ENCODE results near the gene TBCC. TPM values are rescaled to one million over a fixed set of nuclear protein-coding genes. Genes with fewer than 3 reads are reported as not detected.

TBCC gene
- total and polyA plus RNA-seq, 2 donors from 2014 or later: 17.6 to 21.2 TPM

DNA sequence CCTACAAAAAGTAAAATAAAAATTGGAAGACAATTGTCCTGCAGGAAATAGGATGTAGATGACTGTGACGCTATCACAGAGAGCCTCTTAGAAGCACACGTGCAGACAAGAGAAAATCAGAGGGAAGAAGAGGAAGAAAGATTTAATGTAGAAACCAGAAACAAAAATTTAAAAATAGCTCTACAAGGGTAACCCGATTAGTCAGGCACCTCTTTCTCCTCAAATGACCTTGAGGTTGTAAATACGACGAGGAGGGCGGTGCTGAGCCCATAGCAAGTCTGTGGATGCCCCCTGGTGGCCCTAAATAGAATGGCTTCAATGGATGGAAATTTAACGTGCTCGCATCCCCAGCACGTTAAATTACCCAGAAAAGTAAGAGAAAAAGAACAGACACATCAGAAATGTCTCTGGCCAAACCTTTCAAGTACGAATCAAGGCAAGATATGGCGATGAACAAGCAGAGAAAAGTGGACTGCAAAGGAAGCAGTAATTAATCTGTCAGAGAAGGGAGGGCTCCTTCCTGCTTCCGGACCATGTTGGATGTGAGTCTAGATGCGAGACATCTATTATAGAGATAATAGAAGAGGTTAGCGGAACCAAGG lies 19.3 kb downstream of the TBCC start:
- H3K36me3 ChIP-seq (ENCODE audit: control insufficient read depth in 2 of 3, insufficient read depth in 3 of 3, low read length in 3 of 3): no peaks in the 10 kb centered on the region
- intact Hi-C loops (cut with DNase I): loop anchor here (10.0 kb wide), 1 partner anchor 62 kb away; no protein-coding TSS in a partner anchor
- H3K27ac ChIP-seq (ENCODE audit: low read depth in 2 of 2, low read length in 2 of 2): peak overlapping the region; percentile 44 to 71
- FAIRE-seq (peak; percentile 76), DNase-seq (peak; percentile 71 to 94 (median 80))
- H3K9ac ChIP-seq (ENCODE audit: low read length in 3 of 3): peak overlapping the region; percentile 67 to 93 (median 81)
- H3K27me3 ChIP-seq (ENCODE audit: control insufficient read depth, insufficient read depth, low read length): no peaks in the 10 kb centered on the region
- H3K4me1 ChIP-seq (ENCODE audit: control insufficient read depth in 2 of 3, insufficient read depth in 2 of 3, low read depth in 1 of 3, low read length in 3 of 3): peaks cover 0 to 2% (median 0%) of the 10 kb centered on the region in 3 donors
- TF ChIP-seq, protein P1, sequence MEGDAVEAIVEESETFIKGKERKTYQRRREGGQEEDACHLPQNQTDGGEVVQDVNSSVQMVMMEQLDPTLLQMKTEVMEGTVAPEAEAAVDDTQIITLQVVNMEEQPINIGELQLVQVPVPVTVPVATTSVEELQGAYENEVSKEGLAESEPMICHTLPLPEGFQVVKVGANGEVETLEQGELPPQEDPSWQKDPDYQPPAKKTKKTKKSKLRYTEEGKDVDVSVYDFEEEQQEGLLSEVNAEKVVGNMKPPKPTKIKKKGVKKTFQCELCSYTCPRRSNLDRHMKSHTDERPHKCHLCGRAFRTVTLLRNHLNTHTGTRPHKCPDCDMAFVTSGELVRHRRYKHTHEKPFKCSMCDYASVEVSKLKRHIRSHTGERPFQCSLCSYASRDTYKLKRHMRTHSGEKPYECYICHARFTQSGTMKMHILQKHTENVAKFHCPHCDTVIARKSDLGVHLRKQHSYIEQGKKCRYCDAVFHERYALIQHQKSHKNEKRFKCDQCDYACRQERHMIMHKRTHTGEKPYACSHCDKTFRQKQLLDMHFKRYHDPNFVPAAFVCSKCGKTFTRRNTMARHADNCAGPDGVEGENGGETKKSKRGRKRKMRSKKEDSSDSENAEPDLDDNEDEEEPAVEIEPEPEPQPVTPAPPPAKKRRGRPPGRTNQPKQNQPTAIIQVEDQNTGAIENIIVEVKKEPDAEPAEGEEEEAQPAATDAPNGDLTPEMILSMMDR (IDR thresholded peaks at IDR 0.05; ENCODE audit: borderline replicate concordance, extremely low read depth, insufficient read depth): peak; percentile 93
- no peaks in the 10 kb centered on the region for H3K9me3 ChIP-seq (ENCODE audit: control insufficient read depth in 2 of 3, insufficient read depth in 1 of 3, low read length in 3 of 3)
- H3K4me3 ChIP-seq (ENCODE audit: low read length in 3 of 3): peak overlapping the region; percentile 68 to 96 (median 80)

DNA sequence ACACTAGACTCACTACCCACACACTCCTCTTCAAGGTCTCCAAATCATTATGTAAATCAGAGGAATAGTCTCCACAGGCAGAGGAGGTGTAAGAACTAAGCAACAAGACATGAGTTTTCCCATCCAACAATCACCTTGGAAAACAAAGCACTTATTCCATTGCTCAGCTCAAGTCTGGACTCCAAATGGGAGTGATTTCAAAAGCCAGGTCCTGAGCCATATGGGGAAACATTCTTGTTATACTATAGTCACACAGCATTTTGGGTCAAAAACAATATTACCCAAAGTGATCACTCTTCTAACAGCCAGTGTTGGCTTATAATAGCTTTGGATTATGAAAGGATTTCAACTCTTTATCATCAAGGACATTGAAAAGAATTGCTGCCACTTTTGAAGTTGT lies 19.9 kb downstream of the TBCC start:
- FAIRE-seq (no peak), DNase-seq (no peak)
- Histone ChIP-seq H3K4me3 (ENCODE audit: low read length in 3 of 3) (peak overlapping the region in 2 of 3 donors; percentile 68 to 96), H3K27me3 (ENCODE audit: control insufficient read depth, insufficient read depth, low read length) (no peaks in the 10 kb centered on the region), H3K36me3 (ENCODE audit: control insufficient read depth in 2 of 3, insufficient read depth in 3 of 3, low read length in 3 of 3) (no peaks in the 10 kb centered on the region), H3K9me3 (ENCODE audit: control insufficient read depth in 2 of 3, insufficient read depth in 1 of 3, low read length in 3 of 3) (no peaks in the 10 kb centered on the region), H3K4me1 (ENCODE audit: control insufficient read depth in 2 of 3, insufficient read depth in 2 of 3, low read depth in 1 of 3, low read length in 3 of 3) (peaks cover 0 to 2% (median 0%) of the 10 kb centered on the region in 3 donors), H3K9ac (ENCODE audit: low read length in 3 of 3) (peak overlapping the region in 1 of 3 donors; percentile 9), H3K27ac (ENCODE audit: low read depth in 2 of 2, low read length in 2 of 2) (peak overlapping the region; percentile 30 to 71)
- intact Hi-C loops (cut with DNase I): loop anchor here (10.0 kb wide), 1 partner anchor 61 kb away; no protein-coding TSS in a partner anchor
- TF ChIP-seq, protein P1 (IDR thresholded peaks at IDR 0.05; ENCODE audit: borderline replicate concordance, extremely low read depth, insufficient read depth): no peak

DNA sequence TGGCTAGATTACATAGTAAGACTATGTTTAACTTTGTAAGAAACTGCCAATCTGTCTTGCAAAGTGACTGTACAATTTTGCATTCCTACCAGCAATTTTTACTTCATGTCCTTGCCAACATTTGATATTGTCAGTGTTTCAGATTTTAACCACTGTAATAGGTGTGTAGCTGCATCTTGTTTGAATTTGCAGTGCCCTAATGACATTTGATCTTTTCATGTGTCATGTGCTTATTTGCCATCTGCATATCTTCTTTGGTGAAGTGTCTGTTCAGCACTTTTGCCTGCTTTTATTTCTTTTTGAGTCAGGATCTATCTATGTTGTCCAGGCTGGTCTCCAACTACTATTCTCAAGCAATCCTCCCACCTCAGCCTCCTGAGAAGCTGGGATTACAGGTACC lies 21.1 kb downstream of the TBCC start:
- TF ChIP-seq, protein P1 (IDR thresholded peaks at IDR 0.05; ENCODE audit: borderline replicate concordance, extremely low read depth, insufficient read depth): no peak
- Histone ChIP-seq H3K36me3 (ENCODE audit: control insufficient read depth in 2 of 3, insufficient read depth in 3 of 3, low read length in 3 of 3) (no peaks in the 10 kb centered on the region), H3K4me3 (ENCODE audit: low read length in 3 of 3) (no peak overlapping the region), H3K27ac (ENCODE audit: low read depth in 2 of 2, low read length in 2 of 2) (no peak overlapping the region), H3K27me3 (ENCODE audit: control insufficient read depth, insufficient read depth, low read length) (no peaks in the 10 kb centered on the region), H3K9ac (ENCODE audit: low read length in 3 of 3) (no peak overlapping the region), H3K4me1 (ENCODE audit: control insufficient read depth in 2 of 3, insufficient read depth in 2 of 3, low read depth in 1 of 3, low read length in 3 of 3) (peaks cover 0 to 2% (median 0%) of the 10 kb centered on the region in 3 donors), H3K9me3 (ENCODE audit: control insufficient read depth in 2 of 3, insufficient read depth in 1 of 3, low read length in 3 of 3) (no peaks in the 10 kb centered on the region)
- DNase-seq (no peak), FAIRE-seq (no peak)
- intact Hi-C loops (cut with DNase I): loop anchor here (10.0 kb wide), 1 partner anchor 60 kb away; no protein-coding TSS in a partner anchor
